HG02885 (cell line): ENCODE measurements around the gene NDUFAF7.
"Not testable (repeated sequence)": the region's sequence is repeated elsewhere in the genome, so short reads cannot be mapped to it uniquely, and the experiment has no call there.

Source experiments
- ATAC-seq: cut with Tn5 transposase; IDR thresholded peaks from one replicate; pipeline ENCODE4 v1.9.1; 2021; ENCODE audit warnings: mild to moderate bottlenecking; ENCODE audit not compliant: unreplicated experiment, poor library complexity

The NDUFAF7 gene, protein sequence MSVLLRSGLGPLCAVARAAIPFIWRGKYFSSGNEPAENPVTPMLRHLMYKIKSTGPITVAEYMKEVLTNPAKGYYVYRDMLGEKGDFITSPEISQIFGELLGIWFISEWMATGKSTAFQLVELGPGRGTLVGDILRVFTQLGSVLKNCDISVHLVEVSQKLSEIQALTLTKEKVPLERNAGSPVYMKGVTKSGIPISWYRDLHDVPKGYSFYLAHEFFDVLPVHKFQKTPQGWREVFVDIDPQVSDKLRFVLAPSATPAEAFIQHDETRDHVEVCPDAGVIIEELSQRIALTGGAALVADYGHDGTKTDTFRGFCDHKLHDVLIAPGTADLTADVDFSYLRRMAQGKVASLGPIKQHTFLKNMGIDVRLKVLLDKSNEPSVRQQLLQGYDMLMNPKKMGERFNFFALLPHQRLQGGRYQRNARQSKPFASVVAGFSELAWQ

DNA sequence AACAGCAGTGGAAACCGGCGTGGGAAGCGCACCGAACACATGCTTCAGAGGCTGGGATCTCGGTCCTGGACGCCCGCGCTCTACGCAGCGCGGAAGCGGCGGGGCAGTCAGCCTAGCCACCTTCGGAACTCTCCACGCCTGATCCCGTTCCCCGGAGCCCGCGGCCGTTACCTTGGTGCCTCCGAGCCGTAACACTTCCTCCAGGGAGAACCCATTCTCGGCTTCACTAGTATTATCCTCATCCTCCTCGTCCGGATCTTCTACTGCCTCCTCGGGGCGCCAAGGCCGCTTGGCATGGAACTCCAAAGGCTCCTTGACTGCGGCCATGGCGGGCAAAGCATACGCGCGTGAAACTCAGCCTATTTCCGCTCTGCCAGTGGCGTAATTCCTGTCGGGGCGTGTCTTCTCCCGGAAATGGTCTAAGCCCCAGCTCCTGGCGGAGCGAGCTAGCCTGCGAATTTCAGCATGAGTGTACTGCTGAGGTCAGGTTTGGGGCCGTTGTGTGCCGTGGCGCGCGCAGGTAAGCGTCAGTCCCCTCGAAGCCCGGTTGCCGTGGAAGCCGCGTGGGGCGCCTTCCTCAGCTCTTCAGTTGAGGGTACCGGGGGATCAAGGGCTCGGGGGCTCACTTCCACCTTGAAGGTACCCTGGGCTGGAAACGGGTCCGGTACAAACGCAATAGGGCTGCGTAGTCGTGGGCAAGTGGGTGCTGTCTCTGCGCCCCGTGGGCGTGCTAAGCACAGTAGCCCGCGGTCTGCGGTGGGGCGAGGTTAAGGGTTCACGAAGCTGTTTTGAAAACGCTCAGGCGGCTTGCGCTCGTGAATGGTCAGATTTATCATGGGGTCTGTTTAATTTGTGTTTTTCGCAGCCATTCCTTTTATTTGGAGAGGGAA lies at the start of gene NDUFAF7, which contains the start of gene CEBPZ:
NDUFAF7 (plus strand) TSS at position 418 of the 890 bp plus-strand sequence; CDS start at position 466, 48 bp downstream.
CEBPZ (minus strand) TSS at position 356 of the 890 bp plus-strand sequence; CDS start at position 327, 29 bp downstream.
- peak; percentile 97 for ATAC-seq

DNA sequence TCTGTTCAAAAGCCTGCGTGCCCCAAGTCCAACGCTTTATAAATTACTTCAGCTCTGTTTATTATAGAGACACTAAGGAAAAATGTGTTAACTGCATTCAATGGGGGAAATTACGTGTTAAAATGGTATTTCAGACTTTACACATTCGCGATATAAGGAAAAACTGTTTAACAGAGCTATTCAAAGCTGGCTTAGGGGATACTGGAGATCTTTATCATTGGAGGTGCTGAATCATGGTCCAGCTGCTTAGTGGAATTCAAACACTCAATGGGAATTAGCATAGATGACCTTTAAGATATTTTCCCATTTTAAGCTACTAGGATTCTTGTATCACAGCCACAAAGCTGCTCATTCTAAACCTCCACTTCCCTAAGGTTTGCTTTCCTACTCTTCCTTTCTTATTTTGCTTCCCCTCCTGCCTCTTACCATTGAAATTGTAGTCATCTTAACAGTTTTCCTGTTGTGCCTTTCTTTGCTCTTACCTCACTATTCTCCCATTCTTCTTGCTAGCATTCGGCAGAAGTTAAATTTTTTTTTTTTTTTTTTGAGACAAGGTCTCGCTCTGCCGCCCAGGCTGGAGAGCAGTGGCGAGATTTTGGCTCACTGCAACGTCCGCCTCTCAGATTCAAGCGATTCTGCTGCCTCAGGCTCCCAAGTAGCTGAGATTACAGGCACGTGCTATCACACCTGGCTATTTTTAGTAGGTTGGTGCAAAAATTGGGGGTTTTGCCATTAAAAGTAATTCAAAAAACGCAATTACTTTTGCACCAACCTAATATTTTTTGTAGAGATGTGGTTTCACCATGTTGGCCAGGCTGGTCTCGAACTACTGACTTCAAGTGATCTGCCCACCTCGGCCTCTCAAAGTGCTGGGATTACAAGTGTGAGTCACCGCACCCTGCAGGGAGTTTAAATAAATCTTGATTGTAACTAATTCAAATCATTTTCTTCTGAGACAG lies 49.5 kb upstream of the NDUFAF7 start:
- no peak for ATAC-seq

DNA sequence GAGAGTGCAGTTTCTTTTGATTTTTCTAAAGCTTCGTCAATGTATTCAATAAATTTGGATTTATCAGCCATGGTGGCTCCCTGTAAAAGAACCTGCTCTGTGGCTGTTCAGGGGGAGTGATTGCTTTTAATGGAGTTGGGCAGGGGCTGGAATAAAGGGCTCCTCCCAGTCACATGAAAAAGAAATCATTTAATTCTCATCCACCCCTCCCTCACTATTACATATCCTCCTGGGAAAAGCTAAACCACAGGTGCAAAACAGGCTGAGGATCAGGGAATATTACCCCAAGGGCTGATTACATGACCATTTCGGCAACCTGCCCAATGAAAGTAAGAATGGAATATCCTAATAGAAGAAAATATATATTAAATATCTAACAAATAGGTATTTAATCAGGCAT lies 42.9 kb upstream of the NDUFAF7 start, which contains the start of gene SULT6B1:
SULT6B1 (minus strand) TSS at position 101 of the 400 bp plus-strand sequence; CDS start at position 71, 30 bp downstream.
- no peak for ATAC-seq

DNA sequence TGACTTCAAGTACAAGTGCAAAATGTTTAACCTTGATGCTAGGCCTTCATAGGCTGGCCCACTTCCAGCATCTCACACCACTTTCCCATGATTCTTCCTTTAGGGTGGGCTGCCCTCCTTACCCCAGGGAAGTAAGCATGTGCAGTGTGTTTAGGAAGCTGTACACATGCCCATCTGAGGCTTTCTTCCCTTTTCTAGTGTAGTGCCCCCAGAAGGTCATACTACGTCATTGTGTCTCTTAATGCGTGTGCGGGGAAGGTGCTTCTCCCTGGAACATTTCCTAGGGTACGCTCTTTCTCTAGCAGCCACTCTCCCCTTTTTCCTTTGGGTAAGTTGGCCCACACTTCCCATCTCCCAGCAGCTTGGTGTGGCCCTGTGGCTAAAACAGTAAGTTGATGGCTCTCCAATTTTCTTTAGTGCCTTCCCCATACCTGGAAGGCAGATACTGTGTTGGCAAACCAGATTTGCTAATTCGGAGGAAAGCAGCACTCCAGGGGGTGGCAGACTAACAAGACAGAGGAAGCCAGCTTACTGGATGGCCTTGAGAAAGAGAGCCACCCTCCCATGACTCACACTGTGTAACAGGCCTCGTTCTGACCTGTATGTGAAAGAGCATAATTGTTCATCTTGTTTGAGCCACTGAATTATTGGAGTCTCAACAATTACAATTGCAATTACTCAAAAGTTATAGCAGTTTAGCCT lies 41.9 kb upstream of the NDUFAF7 start:
- no peak for ATAC-seq

DNA sequence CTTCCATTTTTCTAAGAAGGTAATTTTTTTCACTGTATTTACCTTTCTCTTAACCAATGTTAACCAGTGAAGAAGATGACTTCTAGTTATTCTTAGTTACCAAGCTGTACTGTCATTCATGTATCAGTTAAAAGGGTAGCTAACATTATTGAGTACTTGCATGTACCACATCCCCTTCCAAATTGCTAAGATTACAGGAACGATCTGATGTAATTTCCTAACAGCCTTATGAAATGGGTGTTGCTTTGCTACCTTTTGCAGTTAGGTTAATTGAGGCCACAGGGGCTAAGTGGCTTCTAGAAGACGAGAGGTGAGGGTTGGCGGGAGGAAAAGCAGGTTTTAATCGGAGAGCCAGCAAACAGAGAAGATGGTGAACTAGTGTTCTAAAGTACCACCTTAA lies 41.2 kb upstream of the NDUFAF7 start:
- ATAC-seq = no peak

DNA sequence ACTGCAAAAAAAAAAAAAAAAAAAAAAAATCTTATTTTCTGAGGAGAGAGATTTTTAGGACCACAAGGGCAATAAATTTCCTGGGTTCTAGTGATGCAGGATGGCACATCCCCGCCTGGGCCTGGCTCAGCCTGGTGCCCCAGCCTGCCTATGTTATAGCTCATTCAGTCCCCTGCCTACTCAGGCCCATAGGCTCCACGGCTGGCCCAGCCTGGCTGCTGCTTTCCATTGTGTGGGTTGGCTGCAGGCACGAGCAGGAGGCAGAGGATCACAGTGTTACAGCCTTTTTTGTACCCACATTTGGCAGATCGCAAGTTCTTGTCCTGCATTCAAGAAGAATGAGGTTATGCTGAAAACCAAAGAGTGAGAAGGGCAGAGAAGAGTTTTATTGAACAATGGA lies 40.2 kb upstream of the NDUFAF7 start:
- ATAC-seq = no peak

DNA sequence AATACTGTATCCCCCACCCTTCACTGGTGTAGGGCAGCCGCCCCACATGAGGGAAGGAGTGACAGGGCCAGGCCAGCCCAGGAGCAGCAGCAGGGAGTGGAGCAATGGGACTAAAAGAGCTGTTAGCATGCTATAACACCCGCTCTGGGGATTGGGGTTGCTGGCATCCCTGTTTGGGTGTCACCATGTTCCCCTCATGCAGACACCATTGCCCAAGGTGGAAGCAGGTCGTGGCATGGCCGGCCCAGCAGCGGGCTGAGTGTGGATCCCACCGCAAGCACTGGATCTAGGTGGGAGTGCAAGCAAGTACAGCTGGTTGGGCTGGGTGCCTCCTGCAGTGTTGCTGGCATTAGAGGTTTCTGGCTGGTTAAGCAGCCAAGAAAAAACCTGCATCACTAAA lies 39.7 kb upstream of the NDUFAF7 start:
- ATAC-seq = no peak

DNA sequence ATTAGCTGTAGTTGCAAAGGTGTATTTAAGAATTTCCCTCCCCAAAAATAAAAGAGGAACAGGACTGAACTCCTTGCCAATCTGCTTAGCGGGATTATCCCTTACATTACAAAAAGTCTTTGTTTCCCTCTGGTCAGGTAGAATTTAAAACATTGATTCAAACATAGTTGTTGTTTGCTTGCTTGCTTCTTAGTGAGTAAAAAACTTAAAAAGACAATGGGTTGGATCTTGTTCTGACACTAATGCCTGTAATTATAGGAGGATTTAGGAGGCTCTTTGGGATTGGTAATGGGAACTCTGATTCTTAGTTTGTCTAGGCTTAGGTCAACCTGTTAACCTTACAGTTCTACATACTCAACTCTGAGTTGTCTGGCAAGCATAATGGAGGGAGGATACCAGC lies 38.9 kb upstream of the NDUFAF7 start:
- no peak for ATAC-seq

DNA sequence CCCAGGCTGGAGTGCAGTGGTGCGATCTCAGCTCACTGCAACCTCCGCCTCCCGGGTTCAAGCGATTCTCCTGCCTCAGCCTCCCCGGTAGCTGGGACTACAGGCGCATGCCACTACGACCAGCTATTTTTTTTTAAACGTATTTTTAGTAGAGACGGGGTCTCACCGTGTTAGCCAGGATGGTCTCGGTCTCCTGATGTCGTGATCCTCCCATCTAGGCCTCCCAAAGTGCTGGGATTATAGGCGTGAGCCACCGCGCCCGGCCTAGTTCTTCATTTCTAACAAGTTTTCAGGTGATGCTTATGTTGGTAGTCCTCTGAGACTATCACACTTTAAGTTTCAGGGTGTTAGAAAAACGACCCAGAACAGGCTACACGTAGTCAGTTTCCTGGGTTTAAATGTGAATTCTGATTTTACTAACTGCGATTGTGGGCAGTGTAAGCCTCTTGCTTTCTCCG lies 35.6 kb upstream of the NDUFAF7 start:
- ATAC-seq = not testable (repeated sequence)

DNA sequence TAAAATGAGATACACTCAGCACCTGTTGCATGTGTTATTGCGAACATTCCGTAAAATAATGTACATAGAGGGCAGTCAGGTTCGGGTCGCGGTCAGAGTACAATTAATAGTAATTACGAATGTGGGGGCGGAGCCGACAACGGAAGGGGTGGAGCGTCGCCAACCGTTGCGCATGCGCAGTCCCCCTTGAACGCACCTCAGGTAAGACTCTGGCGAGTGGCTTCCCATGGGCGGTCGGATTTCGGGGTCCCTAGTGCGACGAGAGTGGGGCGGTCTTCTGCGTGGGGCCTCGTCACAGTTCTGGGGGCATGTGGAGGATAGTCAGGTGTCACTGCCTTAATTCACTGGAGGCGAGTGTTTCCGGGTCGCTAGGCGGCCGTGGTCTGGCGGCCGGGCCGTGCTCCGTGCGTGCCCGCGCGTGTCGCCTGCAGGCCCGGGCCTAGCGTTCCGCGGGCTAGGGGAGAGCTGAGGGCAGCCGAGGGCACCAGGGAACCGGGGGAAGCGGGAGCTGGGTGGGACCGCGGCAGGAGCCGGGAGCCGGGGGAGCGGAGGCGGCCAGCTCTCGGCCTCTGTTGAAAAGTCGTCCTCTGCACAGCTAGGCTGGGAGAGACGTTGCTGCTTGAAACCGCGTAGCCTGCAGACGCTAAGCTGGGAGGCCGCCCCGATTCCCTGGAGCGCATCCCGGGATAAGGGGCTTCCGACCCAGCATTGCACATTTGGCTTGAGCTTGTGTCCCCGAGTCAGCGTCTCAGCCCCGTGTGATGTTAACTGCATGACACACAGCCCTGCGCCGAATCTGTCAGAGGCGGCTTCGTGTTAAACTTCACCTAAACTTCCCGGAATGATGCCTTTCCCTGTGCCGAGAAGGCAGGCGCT lies 34.9 kb upstream of the NDUFAF7 start, which contains the start of gene CEBPZOS:
CEBPZOS (plus strand) TSS at position 177 of the 876 bp plus-strand sequence. CDS start 3,209 bp downstream, outside the sequence.
- peak; percentile 78 for ATAC-seq

DNA sequence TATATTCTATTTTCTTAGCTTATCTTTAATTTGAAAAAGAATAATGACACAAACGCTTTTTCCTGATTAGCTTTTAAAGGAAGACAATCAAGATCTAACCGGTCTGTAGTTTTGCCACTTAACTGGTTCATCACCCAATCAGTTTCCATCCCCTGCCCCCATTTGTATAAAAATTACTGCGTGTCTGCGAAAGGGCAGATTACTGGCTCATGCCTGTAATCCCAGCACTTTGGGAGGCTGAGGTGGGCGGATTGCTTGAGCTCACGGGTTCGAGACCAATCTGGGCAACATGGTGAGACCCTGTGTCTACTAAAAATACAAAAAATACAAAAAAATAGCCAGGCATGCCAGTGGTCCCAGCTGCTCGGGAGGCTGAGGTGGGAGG lies 32.8 kb upstream of the NDUFAF7 start:
- ATAC-seq = no peak

DNA sequence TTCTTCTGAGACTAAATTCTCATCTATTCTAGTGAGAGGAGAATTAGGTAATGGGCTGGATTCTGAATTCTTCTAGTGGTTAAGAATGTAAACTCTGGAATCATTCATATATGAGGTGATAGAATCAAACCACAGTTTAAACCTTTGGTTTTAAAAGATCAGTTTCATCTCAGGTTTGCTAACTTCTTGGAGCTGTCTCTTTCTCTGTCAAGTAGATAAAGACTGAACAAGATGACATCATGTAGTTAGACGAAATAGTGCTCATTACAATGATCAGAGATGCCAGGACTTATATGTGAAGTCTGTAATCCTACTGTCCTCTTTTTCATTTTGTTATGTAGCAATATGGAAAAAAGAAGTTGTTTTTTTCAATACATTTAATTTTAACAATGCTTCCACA lies 30.2 kb upstream of the NDUFAF7 start:
- no peak for ATAC-seq

DNA sequence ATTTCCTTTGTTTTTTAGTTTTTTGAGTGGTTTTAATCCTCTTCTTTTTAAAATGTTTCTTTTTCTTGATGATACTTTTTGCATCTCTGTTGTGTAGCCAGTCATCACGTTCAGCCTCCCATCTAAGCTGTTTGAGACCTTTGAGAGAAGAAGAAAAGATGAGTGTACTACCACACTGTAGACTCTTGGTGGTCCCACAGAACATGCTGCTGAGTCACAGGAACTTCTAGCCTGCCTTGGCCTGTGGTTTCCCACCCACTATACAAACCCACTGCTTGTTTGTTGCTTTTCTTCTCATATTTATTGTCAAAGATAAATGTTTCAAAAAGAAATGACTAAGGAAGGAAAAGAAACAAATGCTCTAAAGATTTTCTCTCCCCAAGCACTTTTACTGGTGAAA lies 29.7 kb upstream of the NDUFAF7 start:
- ATAC-seq = no peak

DNA sequence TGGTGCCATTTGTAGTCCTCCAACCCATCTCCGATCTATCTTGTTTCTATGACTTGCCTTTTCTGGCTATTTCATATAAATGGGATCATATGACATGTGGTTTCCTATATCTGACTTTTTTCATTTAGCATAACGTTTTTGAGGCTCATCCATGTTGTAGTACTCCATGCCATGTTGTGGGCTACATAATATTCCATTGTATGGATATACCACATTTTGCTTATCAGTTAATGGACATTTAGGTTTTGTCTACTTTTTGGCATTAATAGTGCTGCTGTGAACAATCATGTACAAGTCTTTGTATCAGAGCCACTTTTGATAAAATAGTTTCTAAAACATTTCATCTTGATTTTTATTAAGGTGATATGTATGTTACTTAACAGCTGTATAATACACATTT lies 27.8 kb upstream of the NDUFAF7 start:
- ATAC-seq = no peak

DNA sequence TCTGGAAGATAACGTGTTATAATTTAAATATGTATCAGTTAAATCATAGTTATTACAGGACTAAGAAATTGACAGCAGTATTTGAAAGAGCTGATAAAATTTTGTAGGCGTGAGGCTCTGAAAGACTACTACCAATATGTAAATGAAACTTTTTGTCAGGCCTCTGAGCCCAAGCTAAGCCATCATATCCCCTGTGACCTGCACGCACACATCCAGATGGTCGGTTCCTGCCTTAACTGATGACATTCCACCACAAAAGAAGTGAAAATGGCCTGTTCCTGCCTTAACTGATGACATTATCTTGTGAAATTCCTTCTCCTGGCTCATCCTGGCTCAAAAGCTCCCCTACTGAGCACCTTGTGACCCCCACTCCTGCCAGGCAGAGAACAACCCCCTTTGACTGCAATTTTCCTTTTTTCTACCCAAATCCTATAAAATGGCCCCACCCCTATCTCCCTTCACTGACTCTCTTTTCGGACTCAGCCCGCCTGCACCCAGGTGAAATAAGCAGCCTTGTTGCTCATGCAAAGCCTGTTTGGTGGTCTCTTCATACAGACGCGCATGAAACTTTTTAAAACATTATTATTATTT lies 26.3 kb upstream of the NDUFAF7 start:
- not testable (repeated sequence) for ATAC-seq

DNA sequence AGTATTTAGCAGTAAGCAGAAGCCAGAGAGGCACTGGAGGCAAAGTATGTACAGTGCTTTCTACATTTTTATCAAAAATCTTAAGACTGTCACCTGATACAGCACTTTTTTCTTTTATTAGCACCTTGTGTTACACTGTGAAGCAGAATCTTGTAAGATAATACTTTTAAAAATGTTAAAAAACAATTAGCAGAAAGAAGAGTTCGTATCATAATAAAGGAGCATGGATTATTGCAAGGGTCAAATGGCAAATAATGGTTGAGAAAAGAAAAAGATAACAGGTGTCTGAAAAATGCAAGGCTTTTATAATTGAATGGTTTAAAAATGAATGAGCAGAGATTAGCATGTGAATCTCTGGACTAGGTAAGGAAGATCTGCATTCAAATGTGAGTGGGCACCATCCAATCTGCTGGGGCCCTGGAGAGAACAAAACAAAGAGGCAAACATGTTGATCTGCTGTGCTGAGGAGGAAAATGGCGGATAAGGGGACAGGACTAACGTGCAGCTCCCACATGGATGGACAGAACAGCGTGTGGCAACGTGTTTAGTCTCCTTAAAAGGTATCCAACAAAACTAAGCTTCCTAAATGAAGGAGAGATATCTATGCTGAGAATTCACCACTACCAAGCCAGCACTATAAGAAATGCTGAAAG lies 25.6 kb upstream of the NDUFAF7 start:
- ATAC-seq = no peak

DNA sequence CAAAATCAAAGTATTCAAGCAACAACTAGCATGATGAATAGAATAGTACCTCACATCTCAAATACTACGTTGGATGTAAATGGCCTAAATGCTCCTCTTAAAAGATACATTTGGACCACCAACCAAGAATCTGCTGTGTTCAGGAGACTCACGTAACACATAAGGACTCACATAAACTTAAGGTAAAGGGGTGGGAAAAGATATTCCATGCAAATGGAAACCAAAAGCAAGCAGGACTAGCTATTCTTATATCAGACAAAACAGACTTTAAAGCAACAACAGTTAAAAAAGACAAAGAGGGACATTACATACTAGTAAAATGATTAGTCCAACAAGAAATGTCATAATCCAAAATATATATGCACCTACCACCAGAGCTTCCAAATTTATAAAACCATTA lies 24.7 kb upstream of the NDUFAF7 start:
- not testable (repeated sequence) for ATAC-seq
